HepG2 (cell line): ENCODE data around the gene NAIF1. TPM values are rescaled to one million over a fixed set of nuclear protein-coding genes. Genes with fewer than 3 reads are reported as not detected.

Source experiments
- GABPA ChIP-seq, 2 experiments: IDR thresholded peaks; 2 replicates each; pipeline ENCODE4 v1.6.1; 2011 to 2016; ENCODE audit warnings: low read depth in 2 of 2, low read length in 1 of 2, missing biosample characterization in 1 of 2, missing genetic modification characterization in 1 of 2
- GLI4 ChIP-seq: sonication (generic); formaldehyde crosslinking; IDR thresholded peaks from 2 replicates; pipeline ENCODE4 v1.5.1; 2020; ENCODE audit warnings: missing genetic modification reagents, mild to moderate bottlenecking, moderate library complexity, borderline replicate concordance
- HOXA3 ChIP-seq: sonication (generic); formaldehyde crosslinking; IDR thresholded peaks from 2 replicates; pipeline ENCODE4 v1.5.0; 2020; ENCODE audit warnings: missing genetic modification reagents
- MAF1 ChIP-seq: sonication (generic); formaldehyde crosslinking; IDR thresholded peaks from 2 replicates; pipeline ENCODE4 v1.5.0; 2020; ENCODE audit warnings: missing genetic modification reagents, borderline replicate concordance
- NPAS2 ChIP-seq: sonication (generic); formaldehyde crosslinking; IDR thresholded peaks from 2 replicates; pipeline ENCODE4 v1.8.0; 2022; ENCODE audit warnings: mild to moderate bottlenecking, missing genetic modification reagents, borderline replicate concordance
- RFX1 ChIP-seq: fragments of 450-650 bp; IDR thresholded peaks from 2 replicates; pipeline ENCODE4 v1.6.1; 2017
- RFX3 ChIP-seq: IDR thresholded peaks from 2 replicates; pipeline ENCODE4 v1.6.1; 2016; ENCODE audit warnings: missing biosample characterization, missing genetic modification reagents
- RFXANK ChIP-seq: IDR thresholded peaks from 2 replicates; pipeline ENCODE4 v1.6.1; 2016
- ZFP1 ChIP-seq: IDR thresholded peaks from 2 replicates; pipeline ENCODE4 v1.6.1; 2016
- ZNF20 ChIP-seq: sonication (generic); formaldehyde crosslinking; IDR thresholded peaks from 2 replicates; pipeline ENCODE4 v1.4.0; 2020; ENCODE audit warnings: mild to moderate bottlenecking, moderate library complexity, missing genetic modification reagents
- ZNF235 ChIP-seq: sonication (generic); formaldehyde crosslinking; IDR thresholded peaks from 2 replicates; pipeline ENCODE4 v1.8.1; 2023; ENCODE audit warnings: mild to moderate bottlenecking, missing genetic modification reagents, borderline replicate concordance
- ZNF264 ChIP-seq: sonication (generic); formaldehyde crosslinking; IDR thresholded peaks from 2 replicates; pipeline ENCODE4 v1.4.0; 2020; ENCODE audit warnings: missing genetic modification reagents
- ZNF292 ChIP-seq: sonication (generic); formaldehyde crosslinking; IDR thresholded peaks from 2 replicates; pipeline ENCODE4 v1.8.1; 2022; ENCODE audit warnings: mild to moderate bottlenecking, low read depth, missing genetic modification reagents, borderline replicate concordance
- ZNF652 ChIP-seq: IDR thresholded peaks from 2 replicates; pipeline ENCODE4 v1.6.1; 2016; ENCODE audit warnings: low read depth, borderline replicate concordance
- ZNF678 ChIP-seq: sonication (generic); formaldehyde crosslinking; IDR thresholded peaks from 2 replicates; pipeline ENCODE4 v1.4.0; 2020; ENCODE audit warnings: mild to moderate bottlenecking, missing genetic modification reagents
- ZNF776 ChIP-seq: sonication (generic); formaldehyde crosslinking; IDR thresholded peaks from 2 replicates; pipeline ENCODE4 v1.4.0; 2020; ENCODE audit warnings: mild to moderate bottlenecking, missing genetic modification reagents
- ZNF792 ChIP-seq: IDR thresholded peaks from 2 replicates; pipeline ENCODE4 v1.6.1; 2016
- ZSCAN22 ChIP-seq: sonication (generic); formaldehyde crosslinking; IDR thresholded peaks from 2 replicates; pipeline ENCODE4 v1.4.0; 2020; ENCODE audit warnings: mild to moderate bottlenecking, missing genetic modification reagents
- polyA plus RNA-seq, 8 experiments: library from polyadenylated mRNA; depleted of rRNA in 3 of 8; stranded (reverse) in 7 of 8; unstranded in 1 of 8; fragments of >200 nt; fragmentation: Illumina TruSeq in 4 of 8; extraction: Trizol in 4 of 8; gene quantifications; 2 replicates each; pipeline versions ENCODE4 v1.2.1 to v1.2.3, GENCODE V29; 2011 to 2016; ENCODE audit warnings: low read depth in 4 of 8, missing spikeins in 1 of 8, mixed read lengths in 1 of 8; ENCODE audit not compliant: insufficient read depth in 1 of 8
- total RNA-seq, 5 experiments: library from RNA; depleted of rRNA; stranded (reverse); fragments of >200 nt; fragmentation: Illumina TruSeq; extraction: Trizol; gene quantifications; 2 replicates each; pipeline ENCODE4 v1.2.3, GENCODE V29; 2016; ENCODE audit warnings: low read depth in 1 of 5
- TF ChIP-seq, protein P1 (sequence below): sonication (generic); formaldehyde crosslinking; IDR thresholded peaks from 2 replicates; pipeline ENCODE4 v1.5.0; 2020; ENCODE audit warnings: mild to moderate bottlenecking, missing genetic modification reagents
- TF ChIP-seq, protein P2 (sequence below): sonication (generic); formaldehyde crosslinking; IDR thresholded peaks from 2 replicates; pipeline ENCODE4 v1.4.0; 2020; ENCODE audit warnings: missing genetic modification reagents
- TF ChIP-seq, protein P3 (sequence below): IDR thresholded peaks from 2 replicates; pipeline ENCODE4 v1.6.1; 2018; ENCODE audit warnings: missing genetic modification reagents
- TF ChIP-seq, protein P4 (sequence below): sonication (generic); formaldehyde crosslinking; IDR thresholded peaks from 2 replicates; pipeline ENCODE4 v1.5.0; 2020; ENCODE audit warnings: missing genetic modification reagents, mild to moderate bottlenecking, borderline replicate concordance
- TF ChIP-seq, protein P5 (sequence below): IDR thresholded peaks from 2 replicates; pipeline ENCODE4 v1.6.1; 2016; ENCODE audit warnings: missing compliant biosample characterization, missing genetic modification reagents, borderline replicate concordance

NAIF1 gene
- total and polyA plus RNA-seq, 2 of the 13 experiments (the other 11 are each of a cell fraction or from before 2014, with no cell fraction given) = 6.0 to 6.9 TPM

DNA sequence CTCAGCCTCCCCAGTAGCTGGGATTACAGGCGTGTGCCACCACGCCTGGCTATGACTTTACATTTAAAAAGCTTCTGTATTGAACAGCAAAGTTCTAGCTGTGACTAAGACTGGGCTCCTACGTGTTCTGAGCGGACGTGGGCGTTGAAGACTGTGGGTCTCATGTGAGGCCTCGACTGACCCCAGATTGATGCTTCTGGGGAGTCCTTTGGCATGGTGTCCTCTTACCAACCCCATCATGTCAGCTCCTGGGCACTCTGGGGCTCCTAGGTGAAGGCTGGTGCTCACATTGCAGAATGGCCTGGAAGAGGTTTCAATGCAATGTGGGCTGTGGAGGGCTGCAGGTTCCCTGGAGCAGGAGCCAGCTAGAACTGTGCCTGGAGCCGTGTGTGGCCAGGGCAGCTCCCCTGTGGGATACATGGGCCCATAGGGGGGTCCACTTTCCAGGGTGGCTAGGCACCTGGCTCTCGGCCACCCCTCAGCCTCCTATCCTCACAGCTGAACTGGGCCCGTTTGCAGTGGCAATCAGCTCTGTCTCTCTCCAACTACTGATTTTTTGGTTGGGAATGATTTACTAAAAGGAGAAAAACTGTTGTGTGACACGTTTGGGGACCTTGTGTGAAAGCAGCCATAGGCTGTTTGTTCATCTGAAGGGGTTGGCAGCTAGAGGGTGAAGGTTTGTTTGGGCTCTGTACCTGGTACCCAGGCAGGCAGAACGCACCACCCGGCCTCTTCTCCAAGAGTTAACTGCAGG lies 30.6 kb upstream of the NAIF1 start (continued):
- TF ChIP-seq NPAS2 (CRISPR knock-in tag) (no peak), ZNF264 (no peak), ZNF235 (0 out of 2 replicates have a peak, but pooled peaks have one; percentile 51), ZNF652 (peak; percentile 96), RFX1 (no peak), ZNF792 (CRISPR knock-in tag) (0 out of 2 replicates have a peak, but pooled peaks have one; percentile 27), ZNF776 (CRISPR knock-in tag) (peak; percentile 52; the same call in 1 of the 2 replicates), MAF1 (CRISPR knock-in tag) (no peak), ZNF20 (CRISPR knock-in tag) (no peak), ZSCAN22 (CRISPR knock-in tag) (peak; percentile 7; the same call in 1 of the 2 replicates), ZNF678 (CRISPR knock-in tag) (peak; percentile 43; the same call in 1 of the 2 replicates), ZNF292 (0 out of 2 replicates have a peak, but pooled peaks have one; percentile 43), GABPA (IDR thresholded peaks at IDR 0.05; ENCODE audit: low read depth, low read length) (no peak), GABPA (CRISPR knock-in tag; IDR thresholded peaks at IDR 0.05; ENCODE audit: low read depth) (peak; percentile 5; the same call in 1 of the 2 replicates), RFXANK (no peak), HOXA3 (CRISPR knock-in tag) (0 out of 2 replicates have a peak, but pooled peaks have one; percentile 61), ZFP1 (CRISPR knock-in tag) (no peak), RFX3 (no peak), GLI4 (CRISPR knock-in tag) (no peak)
- TF ChIP-seq, protein P1, sequence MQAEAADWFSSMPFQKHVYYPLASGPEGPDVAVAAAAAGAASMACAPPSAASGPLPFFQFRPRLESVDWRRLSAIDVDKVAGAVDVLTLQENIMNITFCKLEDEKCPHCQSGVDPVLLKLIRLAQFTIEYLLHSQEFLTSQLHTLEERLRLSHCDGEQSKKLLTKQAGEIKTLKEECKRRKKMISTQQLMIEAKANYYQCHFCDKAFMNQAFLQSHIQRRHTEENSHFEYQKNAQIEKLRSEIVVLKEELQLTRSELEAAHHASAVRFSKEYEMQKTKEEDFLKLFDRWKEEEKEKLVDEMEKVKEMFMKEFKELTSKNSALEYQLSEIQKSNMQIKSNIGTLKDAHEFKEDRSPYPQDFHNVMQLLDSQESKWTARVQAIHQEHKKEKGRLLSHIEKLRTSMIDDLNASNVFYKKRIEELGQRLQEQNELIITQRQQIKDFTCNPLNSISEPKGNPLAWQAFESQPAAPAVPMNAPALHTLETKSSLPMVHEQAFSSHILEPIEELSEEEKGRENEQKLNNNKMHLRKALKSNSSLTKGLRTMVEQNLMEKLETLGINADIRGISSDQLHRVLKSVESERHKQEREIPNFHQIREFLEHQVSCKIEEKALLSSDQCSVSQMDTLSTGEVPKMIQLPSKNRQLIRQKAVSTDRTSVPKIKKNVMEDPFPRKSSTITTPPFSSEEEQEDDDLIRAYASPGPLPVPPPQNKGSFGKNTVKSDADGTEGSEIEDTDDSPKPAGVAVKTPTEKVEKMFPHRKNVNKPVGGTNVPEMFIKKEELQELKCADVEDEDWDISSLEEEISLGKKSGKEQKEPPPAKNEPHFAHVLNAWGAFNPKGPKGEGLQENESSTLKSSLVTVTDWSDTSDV (CRISPR knock-in tag) = 0 out of 2 replicates have a peak, but pooled peaks have one; percentile 63
- TF ChIP-seq, protein P2, sequence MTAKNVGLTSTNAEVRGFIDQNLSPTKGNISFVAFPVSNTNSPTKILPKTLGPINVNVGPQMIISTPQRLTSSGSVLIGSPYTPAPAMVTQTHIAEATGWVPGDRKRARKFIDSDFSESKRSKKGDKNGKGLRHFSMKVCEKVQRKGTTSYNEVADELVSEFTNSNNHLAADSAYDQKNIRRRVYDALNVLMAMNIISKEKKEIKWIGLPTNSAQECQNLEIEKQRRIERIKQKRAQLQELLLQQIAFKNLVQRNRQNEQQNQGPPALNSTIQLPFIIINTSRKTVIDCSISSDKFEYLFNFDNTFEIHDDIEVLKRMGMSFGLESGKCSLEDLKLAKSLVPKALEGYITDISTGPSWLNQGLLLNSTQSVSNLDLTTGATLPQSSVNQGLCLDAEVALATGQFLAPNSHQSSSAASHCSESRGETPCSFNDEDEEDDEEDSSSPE (CRISPR knock-in tag) = no peak; the same call in 1 of the 2 replicates
- TF ChIP-seq, protein P3, sequence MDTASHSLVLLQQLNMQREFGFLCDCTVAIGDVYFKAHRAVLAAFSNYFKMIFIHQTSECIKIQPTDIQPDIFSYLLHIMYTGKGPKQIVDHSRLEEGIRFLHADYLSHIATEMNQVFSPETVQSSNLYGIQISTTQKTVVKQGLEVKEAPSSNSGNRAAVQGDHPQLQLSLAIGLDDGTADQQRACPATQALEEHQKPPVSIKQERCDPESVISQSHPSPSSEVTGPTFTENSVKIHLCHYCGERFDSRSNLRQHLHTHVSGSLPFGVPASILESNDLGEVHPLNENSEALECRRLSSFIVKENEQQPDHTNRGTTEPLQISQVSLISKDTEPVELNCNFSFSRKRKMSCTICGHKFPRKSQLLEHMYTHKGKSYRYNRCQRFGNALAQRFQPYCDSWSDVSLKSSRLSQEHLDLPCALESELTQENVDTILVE = peak; percentile 12; the same call in 1 of the 2 replicates
- TF ChIP-seq, protein P4, sequence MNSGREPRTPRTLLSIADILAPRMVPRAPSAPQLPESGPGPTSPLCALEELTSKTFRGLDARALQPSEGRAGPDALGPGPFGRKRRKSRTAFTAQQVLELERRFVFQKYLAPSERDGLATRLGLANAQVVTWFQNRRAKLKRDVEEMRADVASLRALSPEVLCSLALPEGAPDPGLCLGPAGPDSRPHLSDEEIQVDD = no peak
- TF ChIP-seq, protein P5, sequence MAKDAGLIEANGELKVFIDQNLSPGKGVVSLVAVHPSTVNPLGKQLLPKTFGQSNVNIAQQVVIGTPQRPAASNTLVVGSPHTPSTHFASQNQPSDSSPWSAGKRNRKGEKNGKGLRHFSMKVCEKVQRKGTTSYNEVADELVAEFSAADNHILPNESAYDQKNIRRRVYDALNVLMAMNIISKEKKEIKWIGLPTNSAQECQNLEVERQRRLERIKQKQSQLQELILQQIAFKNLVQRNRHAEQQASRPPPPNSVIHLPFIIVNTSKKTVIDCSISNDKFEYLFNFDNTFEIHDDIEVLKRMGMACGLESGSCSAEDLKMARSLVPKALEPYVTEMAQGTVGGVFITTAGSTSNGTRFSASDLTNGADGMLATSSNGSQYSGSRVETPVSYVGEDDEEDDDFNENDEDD (CRISPR knock-in tag) = 0 out of 2 replicates have a peak, but pooled peaks have one; percentile 5
